ENCODE results near the gene DPM2. TPM values are rescaled to one million over a fixed set of nuclear protein-coding genes. Genes with fewer than 3 reads are reported as not detected.

DPM2 gene
- total and polyA plus RNA-seq, 7 donors: 9.7 to 39.6 (median 16.6) TPM

GRCh38 chr9:127979333-127980059 is 41.8 kb upstream of the DPM2 start:
- ATAC-seq: peak in 3 of 4 donors; percentile 9 to 22 (median 9)
- peak overlapping the region; percentile 85 for H3K4me3 ChIP-seq
- DNase-seq: peak; percentile 58 to 78
- H3K27me3 ChIP-seq (ENCODE audit: insufficient read depth in 3 of 3, low read length in 2 of 3): no peaks in the 10 kb centered on the region
- TF ChIP-seq CTCF (IDR thresholded peaks at IDR 0.05): no peak
- intact Hi-C loops (cut with DNase I): loop anchor here in 1 of 2 donors (5.0 kb wide), 1 partner anchor 58 kb away; no protein-coding TSS in a partner anchor
- WGBS, 3 donors: 7 to 8% (median 7%) methylated on average over 21 to 24 of the region's 24 CpGs
- peaks cover 65% of the 10 kb centered on the region for H3K4me1 ChIP-seq
- no peaks in the 10 kb centered on the region for H3K36me3 ChIP-seq (ENCODE audit: insufficient read depth in 1 of 2, low read depth in 1 of 2)
- peak overlapping the region; percentile 80 for H3K27ac ChIP-seq
- H3K9me3 ChIP-seq: no peaks in the 10 kb centered on the region

GRCh38 chr9:127979015-127979332 is 41.3 kb upstream of the DPM2 start:
- ATAC-seq (no peak), DNase-seq (no peak)
- H3K36me3 ChIP-seq (ENCODE audit: insufficient read depth in 1 of 2, low read depth in 1 of 2): no peaks in the 10 kb centered on the region
- H3K4me3 ChIP-seq: peak overlapping the region; percentile 85
- H3K27ac ChIP-seq: peak overlapping the region; percentile 10
- TF ChIP-seq CTCF (IDR thresholded peaks at IDR 0.05): no peak
- no peaks in the 10 kb centered on the region for H3K27me3 ChIP-seq (ENCODE audit: insufficient read depth in 3 of 3, low read length in 2 of 3)
- H3K9me3 ChIP-seq: no peaks in the 10 kb centered on the region
- intact Hi-C loops (cut with DNase I): loop anchor here in 1 of 2 donors (5.0 kb wide), 1 partner anchor 58 kb away; no protein-coding TSS in a partner anchor
- 49 to 74% (median 54%) methylated on average over 5 of the region's 5 CpGs for WGBS, 3 donors
- peaks cover 70% of the 10 kb centered on the region for H3K4me1 ChIP-seq

GRCh38 chr9:127977884-127978647 is 40.4 kb upstream of the DPM2 start:
- peak; percentile 43 to 63 for DNase-seq
- Histone ChIP-seq H3K9me3 (no peaks in the 10 kb centered on the region), H3K36me3 (ENCODE audit: insufficient read depth in 1 of 2, low read depth in 1 of 2) (no peaks in the 10 kb centered on the region), H3K4me3 (peak overlapping the region; percentile 85), H3K27ac (no peak overlapping the region), H3K27me3 (ENCODE audit: insufficient read depth in 3 of 3, low read length in 2 of 3) (no peaks in the 10 kb centered on the region), H3K4me1 (peaks cover 79% of the 10 kb centered on the region)
- WGBS, 3 donors: 67 to 81% (median 68%) methylated on average over 12 of the region's 12 CpGs
- no peak for TF ChIP-seq CTCF (IDR thresholded peaks at IDR 0.05)
- intact Hi-C loops (cut with DNase I): loop anchor here in 1 of 2 donors (5.0 kb wide), 1 partner anchor 59 kb away; no protein-coding TSS in a partner anchor
- ATAC-seq: no peak

- Histone ChIP-seq H3K4me1 (peaks cover 82% of the 10 kb centered on the region), H3K4me3 (peak overlapping the region; percentile 85), H3K9me3 (no peaks in the 10 kb centered on the region), H3K27ac (no peak overlapping the region), H3K36me3 (ENCODE audit: insufficient read depth in 1 of 2, low read depth in 1 of 2) (no peaks in the 10 kb centered on the region), H3K27me3 (ENCODE audit: insufficient read depth in 3 of 3, low read length in 2 of 3) (no peaks in the 10 kb centered on the region)
- TF ChIP-seq CTCF (IDR thresholded peaks at IDR 0.05): no peak
- peak in 1 of 2 donors; percentile 39 for DNase-seq
- no peak for ATAC-seq
- WGBS, 3 donors: 90 to 93% (median 93%) methylated on average over 7 of the region's 7 CpGs
- intact Hi-C loops (cut with DNase I): loop anchor here in 1 of 2 donors (5.0 kb wide), 1 partner anchor 60 kb away; no protein-coding TSS in a partner anchor
These were observed 39.6 kb upstream of the DPM2 start for GRCh38 chr9:127977009-127977883.

Data from psoas muscle (tissue), 8 donors.